Adrenal gland (tissue), 5 donors: Measurements from ENCODE around the gene SNCB.

ENCODE experiments used
- POLR2A ChIP-seq, 2 donors: fragments of 450-650 bp; IDR thresholded peaks; one replicate each; pipeline ENCODE4 v1.6.1; 2017; ENCODE audit warnings: antibody characterized with exemption in 2 of 2, mild to moderate bottlenecking in 2 of 2, moderate library complexity in 1 of 2
- TF ChIP-seq, protein P1 (sequence below), 6 experiments: fragments of 450-650 bp in 4 of 6; fragments of 200-600 bp in 2 of 6; sonication (generic) in 1 of 6; IDR thresholded peaks; 1 replicate in 5 of 6; 2 replicates in 1 of 6; pipeline versions ENCODE4 v1.5.1 to v1.8.0; 2016 to 2021; ENCODE audit warnings: antibody characterized with exemption in 6 of 6, mild to moderate bottlenecking in 2 of 6, moderate library complexity in 1 of 6
- donor health status: DM: no; HTN: no; CAD: no.

DNA sequence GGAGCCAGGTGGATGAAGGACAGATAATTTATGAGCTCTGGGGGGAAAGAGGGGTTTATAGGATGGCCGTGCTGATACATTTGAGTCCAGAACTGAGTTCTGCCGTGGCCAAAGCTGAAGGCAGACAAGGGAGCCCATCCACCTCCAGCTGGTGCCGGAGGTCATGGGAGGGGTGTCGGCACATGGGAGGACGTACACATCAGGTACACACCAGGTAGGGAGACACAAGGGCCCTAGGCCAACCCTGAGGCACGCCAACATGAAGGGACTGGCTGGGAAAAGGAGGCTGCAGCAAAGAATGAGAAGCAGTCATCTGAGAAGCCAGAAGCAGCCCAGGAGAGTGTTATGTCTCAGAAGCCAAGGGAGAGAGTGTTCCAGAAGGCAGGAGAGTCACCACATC, 18.3 kb downstream of the SNCB start:
- TF ChIP-seq, protein P1, sequence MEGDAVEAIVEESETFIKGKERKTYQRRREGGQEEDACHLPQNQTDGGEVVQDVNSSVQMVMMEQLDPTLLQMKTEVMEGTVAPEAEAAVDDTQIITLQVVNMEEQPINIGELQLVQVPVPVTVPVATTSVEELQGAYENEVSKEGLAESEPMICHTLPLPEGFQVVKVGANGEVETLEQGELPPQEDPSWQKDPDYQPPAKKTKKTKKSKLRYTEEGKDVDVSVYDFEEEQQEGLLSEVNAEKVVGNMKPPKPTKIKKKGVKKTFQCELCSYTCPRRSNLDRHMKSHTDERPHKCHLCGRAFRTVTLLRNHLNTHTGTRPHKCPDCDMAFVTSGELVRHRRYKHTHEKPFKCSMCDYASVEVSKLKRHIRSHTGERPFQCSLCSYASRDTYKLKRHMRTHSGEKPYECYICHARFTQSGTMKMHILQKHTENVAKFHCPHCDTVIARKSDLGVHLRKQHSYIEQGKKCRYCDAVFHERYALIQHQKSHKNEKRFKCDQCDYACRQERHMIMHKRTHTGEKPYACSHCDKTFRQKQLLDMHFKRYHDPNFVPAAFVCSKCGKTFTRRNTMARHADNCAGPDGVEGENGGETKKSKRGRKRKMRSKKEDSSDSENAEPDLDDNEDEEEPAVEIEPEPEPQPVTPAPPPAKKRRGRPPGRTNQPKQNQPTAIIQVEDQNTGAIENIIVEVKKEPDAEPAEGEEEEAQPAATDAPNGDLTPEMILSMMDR (IDR thresholded peaks at IDR 0.05): no peak
- TF ChIP-seq POLR2A (IDR thresholded peaks at IDR 0.05): no peak
